ENCODE results near the gene RPTOR. TPM values are rescaled to one million over a fixed set of nuclear protein-coding genes. Genes with fewer than 3 reads are reported as not detected.

RPTOR gene
- total RNA-seq, 1 donor from 2014 or later = 18.8 TPM

DNA sequence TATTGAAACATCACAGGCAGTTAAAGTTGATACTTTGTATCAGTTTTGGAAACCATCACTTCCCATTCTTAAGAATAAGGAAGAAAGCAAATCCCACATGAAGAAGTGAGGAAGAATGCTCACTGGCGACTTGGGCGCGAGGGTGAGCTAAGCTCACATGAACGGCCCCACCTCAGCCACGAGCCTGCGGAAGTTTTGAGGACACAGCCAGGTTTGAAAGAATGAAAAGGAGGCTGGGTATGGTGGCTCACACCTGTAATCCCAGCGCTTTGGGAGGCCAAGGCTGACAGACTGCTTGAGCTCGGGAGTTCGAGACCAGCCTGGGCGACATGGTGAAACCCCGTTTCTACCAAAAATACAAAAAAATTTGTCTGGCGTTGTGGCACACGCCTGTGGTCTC, 336.7 kb downstream of the RPTOR start:
- no peak for ATAC-seq
- no peak for DNase-seq (ENCODE audit: low spot score)

DNA sequence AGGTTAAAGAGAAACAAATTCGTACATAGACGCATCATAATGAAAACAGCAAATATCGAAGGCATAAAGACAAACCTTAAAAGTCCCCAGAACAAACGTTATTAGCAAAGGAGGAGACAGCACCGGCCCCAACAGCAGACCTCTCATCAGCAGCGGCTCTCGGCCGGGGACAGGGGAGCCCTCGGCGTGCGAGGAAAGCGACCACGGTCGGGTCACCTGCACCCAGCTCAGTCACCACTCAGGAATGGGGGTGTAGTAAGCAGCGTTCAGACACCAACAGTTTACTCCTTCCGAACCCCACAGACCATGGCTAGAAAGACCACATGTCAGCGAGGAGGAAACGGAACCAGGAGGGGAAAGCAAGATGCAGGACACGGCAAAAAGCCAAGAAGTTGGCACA, 337.7 kb downstream of the RPTOR start:
- ATAC-seq (no peak), DNase-seq (ENCODE audit: low spot score) (no peak)

DNA sequence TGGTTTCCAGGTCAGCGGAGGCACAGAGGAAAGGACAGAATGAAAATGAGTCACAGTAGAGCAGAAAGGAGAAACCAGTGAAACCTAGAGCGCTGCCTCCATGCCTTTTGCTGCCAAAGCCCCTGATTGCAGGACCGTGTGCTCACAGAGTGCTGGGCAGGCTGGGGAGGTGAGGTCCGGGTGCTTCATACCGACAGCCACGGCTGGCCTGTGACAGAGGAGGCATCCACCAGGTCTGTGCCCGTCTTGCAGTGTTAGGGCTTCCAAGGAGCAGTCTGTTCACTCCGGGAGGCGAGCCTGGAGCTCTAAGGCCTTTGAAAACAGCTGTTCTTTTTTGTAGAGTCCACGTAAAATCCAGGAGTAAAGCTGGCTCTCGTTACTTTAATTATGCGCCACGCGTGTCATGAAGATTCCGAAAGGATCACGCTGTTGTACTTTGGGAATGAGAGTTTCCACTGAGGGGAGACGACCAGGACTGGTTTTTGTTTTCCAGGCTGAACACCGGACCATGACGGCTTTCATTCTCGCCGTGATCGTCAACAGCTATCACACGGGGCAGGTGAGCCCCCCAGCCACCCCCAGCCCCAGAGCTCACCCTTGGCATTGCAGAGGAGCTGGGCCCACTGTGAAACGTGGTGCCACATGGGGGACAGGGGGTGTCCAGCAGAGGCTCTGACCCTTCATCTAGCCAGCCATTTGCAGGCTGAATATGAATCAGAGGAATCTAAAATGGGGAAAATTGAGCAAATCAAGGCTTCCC, 338.5 kb downstream of the RPTOR start:
- DNase-seq (ENCODE audit: low spot score) (no peak), ATAC-seq (no peak)

DNA sequence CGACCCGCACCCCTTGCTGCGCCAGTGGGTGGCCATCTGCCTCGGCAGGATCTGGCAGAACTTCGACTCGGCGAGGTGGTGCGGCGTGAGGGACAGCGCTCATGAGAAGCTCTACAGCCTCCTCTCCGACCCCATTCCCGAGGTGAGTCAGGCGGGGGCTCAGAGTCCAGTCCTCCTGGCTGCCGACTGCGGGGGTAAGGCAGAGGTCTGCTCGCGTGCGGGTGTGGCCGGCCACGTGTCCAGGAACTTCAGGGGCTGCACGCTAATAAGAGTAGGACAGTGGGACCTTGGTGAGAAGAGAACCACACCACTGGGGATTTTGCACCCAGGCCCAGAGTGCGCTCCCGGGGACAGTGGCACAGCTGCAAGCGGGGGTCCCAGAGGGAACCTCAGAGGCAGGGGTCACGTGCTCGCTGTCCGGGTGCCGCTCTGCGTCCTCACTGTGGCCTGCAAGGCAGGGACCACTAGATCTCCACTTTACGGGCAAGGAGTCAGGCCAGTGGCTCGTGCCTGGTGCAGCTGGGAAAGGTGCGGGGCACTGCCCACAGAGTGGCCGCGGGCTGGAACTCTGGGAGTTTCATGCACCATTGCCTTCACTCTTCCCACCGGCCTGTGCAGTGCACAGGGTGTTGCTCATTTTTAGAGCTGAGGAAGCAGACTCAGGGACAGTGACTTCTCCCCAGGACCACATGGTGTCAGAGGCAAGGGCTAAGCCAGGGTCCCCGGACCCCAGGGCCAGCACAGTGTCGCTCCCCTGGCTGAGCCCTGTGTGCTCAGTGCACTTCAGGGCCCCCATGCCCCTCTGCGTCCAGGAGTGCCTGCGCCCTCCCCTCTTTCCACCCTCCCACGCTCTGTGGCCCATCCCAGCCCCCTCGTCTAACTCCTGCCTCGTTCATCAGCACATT, 339.4 kb downstream of the RPTOR start:
- DNase-seq (ENCODE audit: low spot score) = no peak
- ATAC-seq = no peak

DNA sequence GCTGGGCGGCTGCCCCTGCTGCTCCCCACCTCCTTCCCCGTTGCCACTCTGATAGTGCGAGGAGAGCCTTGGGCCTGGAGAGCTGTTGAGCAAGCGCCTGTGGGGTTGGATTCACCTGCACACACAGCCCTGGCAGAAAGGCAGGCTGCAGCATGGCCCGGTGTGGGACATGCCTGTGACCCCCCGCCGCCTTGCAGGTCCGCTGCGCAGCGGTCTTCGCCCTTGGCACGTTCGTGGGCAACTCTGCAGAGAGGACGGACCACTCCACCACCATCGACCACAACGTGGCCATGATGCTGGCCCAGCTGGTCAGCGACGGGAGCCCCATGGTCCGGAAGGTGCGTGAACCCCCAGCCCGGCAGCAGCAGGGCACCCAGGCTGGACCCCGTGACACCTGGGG, 340.2 kb downstream of the RPTOR start:
- ATAC-seq = no peak
- no peak for DNase-seq (ENCODE audit: low spot score)

DNA sequence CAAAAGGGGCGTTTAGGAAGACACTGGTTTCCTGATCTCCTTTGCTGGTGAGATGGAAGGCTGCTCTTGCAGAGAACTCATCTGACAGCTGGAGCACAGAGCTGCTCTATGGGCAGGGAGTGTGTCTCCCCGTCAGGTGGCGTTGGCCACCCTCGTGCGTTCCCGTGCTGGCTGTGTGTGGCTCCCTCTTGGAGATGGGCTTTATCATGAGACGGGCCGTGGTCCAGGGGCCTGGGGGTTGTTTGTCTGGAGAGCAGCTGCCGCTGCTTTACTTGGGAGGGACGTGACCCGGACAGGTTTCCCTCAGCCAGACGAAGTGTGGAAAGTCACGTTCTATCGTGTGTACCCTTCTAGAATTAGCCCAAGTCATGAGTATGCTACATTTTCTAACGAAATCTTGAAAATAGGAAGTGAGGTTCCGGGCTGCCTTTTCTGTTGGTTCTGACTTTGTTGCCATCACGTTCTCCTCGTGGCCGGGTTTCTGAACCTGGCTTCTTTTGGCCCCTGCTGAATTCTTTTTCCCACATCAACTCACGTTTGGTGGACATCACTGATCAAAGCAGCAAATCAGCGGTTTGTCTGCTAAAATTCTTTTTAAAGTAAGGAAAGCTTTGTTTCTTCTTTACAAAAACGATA, 341.4 kb downstream of the RPTOR start:
- ATAC-seq (no peak), DNase-seq (ENCODE audit: low spot score) (no peak)

DNA sequence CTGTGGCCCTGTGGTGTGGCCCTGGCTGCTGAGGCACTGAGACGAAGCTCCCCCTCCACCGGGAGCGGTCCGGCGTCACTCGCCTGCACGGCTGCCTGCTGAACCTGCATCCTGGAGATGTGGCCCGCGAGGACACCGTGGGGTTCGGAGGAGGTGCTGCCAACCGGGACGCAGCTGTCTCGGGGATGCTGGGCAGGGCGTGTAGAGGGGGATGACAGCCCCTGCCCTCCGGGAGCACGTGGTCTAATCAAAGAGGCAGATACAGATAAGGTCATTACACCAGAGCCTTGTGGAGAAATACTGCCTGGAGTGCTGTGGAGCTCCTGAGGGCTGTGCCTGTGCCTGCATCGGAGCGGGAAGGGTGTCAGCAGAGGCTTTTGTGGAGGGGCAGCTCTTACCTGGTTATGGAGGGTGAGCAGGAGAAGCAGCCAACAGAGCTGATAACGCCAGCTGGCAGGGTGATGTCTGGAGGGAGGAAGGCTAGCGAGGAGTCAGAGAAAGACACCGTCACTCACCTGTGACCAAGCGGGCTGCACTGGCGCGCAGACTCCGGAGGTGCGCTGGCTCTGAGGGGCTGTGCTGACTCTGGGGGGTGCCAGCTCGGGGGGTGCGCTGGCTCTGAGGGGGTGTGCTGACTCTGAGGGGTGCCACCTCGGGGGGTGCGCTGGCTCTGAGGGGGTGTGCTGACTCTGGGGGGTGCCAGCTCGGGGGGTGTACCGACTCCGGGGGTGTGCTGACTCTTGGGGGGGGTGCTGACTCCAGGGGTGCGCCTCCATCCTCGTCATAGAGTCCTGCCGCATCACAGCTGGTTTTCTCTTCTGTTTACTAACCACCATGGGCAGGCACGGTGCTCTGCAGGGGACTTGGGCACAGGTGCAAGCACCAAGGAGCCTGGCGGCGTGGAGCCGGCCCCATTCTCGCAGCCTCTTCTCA, 342.3 kb downstream of the RPTOR start:
- ATAC-seq (no peak), DNase-seq (ENCODE audit: low spot score) (no peak)

DNA sequence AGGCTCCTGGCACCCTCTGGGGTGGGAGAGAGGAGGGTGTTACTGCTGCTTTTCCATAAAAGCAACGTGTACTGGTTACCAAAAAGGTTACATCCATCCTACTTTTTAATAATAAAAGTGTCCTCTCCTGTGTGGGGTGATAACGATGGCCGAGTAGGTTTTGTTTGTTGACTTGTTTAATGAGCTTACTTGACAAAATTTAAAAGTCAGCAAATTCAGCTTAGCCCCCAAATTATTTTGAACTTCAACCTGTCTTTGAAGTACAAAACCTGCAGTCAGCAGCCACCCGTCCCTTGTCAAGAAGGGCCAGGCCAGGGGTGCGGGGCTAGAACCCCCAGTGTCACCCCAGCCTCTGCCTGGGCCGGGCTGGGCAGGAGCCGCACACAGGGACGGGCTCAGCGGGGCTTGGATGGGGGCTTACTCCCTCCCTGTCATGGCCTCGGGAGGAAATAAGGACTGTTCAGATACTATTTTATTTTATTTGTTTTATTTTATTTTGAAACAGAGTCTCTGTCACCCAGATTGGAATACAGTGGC, 343.1 kb downstream of the RPTOR start:
- ATAC-seq (no peak), DNase-seq (ENCODE audit: low spot score) (no peak)

DNA sequence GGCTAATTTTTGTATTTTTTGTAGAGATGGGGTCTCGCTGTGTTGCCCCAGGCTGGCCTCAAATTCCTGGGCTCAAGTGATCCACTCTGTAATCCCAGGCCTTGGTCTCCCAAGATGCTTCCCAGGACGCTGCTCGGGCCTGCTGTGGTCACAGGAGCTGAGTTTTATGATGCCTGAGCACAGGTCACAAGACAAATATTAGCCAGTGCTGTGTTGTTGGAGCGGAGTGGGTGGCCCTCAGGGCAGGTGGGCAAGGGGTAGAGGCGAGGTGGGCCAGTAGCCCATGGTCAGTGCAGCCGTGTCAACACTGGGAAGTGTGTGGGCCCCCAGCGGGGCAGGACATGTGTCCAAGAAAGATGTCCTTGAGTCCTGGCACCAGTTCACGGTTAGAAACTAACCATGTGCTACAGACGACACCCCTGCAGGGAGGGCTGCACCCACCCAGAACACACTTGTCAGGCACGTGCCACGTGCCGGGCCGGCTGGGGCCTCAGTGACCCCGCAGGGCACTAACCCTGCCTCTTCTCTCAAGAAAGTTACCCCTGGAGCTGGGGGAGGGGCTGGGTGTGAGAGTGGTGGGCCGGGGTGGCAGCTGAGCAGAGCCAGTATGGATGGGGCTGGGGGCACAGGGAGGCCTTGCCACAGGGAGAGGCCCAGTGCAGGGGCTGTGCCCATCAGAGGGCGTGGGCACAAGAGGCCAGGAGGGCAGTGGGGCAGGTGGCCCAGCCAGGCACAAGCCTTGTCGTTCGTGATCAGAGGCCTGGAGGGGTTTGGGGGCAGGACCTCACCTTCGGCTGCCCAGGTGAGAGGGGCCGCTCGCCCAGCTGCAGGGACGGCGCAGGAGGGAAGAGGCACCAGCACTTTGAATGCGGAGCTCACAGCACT, 343.9 kb downstream of the RPTOR start:
- DNase-seq (ENCODE audit: low spot score) (no peak), ATAC-seq (no peak)

DNA sequence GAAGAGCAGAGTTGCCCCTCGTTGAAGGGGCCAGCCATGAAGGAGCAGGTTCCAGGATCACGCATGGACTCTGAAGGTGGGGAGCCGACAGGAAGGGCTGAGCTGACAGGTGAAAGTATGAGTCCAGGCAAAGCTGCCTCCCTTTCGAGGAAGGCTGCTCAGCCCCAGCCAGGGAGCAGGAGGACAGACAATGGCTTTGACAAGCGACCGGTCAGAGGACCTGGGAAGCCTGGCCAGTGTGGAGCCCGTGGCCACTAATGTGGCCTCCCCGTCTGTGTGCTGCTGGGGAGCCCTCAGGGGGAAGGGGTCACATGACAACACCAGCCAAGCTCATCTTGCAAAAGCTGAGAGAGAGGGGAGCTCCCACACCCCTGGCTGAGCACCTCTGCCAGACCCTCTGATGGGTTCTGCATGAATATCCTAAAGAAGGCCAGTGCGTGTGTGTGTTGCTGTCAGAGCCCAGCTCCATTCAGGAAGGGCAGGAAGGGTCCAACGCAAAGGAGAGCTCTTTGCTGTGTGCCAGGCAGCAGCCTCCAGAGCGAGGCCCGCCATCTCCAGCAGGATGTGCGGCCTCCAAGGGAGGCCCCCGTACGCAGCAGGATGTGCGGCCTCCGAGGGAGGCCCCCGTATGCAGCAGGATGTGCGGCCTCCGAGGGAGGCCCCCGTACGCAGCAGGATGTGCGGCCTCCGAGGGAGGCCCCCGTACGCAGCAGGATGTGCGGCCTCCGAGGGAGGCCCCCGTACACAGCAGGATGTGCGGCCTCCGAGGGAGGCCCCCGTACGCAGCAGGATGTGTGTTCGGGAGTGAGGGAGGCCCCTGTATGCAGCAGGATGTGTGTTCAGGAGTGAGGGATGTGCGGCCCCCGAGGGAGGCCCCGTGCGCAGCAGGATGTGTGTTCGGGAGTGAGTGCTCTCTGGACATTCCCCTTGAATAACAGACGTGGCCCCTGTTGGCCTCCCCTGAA, 344.9 kb downstream of the RPTOR start:
- DNase-seq (ENCODE audit: low spot score) = no peak

DNA sequence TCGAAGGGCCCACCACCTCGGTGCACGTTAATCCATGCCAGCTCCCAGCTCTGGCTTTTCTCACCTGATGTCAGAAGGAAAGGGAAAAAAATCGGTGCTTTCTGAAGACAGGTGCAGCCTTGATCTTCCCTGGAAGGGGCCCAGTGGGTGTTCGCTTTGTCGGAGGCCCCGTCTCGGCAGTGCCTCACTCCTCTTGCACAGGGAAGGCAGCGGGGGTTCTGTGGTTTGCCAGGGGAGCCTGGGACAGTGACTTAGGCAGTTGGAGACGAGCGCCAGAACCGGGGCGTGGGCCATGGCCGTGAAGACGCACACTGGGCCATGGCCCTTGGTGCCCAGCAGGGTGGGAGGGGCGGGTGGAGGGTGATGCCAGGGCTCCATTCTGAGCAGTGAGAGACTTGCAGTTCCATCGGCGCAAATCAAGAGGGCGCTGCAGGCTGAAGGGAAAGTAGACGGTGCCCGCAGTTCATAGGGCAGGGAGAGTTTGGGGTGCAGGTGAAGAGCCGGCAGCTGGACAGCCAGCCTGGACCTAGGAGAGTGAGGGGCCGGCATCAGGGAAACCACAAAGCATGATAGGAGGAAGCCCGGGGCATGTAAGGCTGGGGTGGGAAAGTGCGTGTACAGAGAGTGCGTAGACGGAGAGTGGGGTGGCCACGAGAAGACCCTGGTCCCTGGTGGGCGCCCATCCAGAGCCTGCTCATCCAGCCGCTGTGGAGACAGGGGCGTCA, 345.7 kb downstream of the RPTOR start:
- no peak for DNase-seq (ENCODE audit: low spot score)
- ATAC-seq = no peak

More for the DNA sequence above, 344.9 kb downstream of the RPTOR start:
- no peak for ATAC-seq

DNA sequence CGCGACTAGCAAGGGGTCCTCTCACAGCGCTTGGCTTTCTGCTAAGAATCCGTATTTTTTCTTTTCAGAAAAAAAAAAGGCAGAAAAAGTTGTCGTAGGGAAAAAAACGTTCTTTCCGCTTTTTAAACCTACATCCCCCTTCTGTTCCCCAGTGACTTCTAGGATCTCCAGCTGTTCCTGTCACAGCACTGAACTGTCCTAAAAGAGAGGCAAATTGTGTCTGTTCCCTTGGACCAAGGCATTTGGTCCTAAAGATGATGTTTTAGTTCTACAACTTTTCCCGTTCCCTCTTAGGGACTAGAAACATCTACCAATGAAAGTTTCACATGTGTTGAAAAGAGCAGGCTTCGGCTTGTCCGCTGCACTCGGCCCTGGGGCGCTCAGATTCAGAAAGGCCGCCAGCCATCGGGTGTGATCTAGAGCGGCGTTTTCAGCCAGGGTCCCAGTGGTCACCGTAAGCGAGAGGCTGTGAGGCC, 346.3 kb downstream of the RPTOR start:
- ATAC-seq = no peak
- DNase-seq (ENCODE audit: low spot score) = no peak

DNA sequence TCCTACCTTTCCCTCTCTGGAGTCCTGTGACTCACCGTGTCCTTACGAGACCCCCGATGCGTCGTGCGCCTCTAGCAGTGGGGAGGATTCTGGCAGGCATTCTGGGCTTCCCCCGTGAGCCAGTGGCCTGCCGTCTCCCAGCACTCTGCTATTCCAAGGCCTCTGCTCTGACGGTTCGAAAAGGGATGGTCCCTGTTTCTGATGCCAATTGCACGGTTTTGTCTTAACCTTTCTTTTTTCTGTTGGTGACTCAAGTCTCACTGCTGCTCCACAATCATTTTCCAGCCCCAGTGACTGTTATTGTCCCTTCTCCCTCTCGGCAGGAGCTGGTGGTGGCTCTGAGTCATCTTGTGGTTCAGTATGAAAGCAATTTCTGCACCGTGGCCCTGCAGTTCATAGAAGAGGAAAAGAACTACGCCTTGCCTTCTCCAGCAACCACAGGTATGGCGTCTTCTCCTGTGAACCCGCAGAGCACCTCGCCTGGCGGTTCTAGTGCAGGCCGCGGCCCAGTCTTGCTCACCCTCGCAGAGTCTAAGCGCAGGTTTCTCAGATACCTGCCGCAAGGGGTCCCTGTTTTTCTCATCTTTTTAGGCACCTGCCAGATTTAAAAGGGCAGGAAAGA, 346.9 kb downstream of the RPTOR start:
- DNase-seq (ENCODE audit: low spot score) = no peak

DNA sequence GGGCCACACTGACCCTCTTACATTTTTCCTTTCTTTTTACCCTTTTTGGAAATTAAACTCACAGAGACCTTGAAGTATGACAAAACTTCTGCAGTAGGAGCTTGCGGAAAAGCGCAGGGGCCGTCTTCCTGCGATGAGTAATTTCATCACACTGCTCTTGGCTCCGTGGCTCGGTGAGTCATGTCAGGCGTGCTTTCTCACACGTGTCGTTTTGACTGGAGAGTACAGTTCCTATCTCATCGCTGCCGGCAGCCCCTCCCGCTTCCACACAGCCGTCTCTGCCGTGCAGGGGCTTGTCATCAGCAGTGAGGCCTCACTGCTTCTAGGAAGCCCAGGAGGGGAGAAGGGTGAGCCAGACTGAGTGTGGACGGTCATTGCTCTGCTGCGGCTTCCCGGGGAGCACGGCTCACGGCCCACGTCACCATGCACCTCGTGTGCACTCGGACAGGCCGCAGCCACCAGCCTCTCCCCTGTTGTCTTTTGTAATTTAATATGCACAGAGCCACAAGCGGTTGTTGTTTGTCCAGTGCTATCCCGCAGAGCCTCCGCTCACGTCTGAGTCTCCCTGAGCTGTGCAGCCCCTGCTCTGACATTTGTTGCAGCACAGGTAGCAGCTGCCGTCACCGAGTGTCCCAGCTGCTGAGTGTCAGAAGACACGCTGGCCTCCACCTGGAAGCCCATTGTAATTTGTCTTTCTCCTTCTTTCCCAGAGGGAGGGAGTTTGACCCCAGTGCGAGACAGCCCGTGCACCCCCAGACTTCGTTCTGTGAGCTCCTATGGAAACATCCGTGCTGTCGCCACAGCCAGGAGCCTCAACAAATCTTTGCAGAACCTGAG, 347.6 kb downstream of the RPTOR start:
- ATAC-seq = no peak

More for the DNA sequence above, 346.9 kb downstream of the RPTOR start:
- ATAC-seq = no peak

DNA sequence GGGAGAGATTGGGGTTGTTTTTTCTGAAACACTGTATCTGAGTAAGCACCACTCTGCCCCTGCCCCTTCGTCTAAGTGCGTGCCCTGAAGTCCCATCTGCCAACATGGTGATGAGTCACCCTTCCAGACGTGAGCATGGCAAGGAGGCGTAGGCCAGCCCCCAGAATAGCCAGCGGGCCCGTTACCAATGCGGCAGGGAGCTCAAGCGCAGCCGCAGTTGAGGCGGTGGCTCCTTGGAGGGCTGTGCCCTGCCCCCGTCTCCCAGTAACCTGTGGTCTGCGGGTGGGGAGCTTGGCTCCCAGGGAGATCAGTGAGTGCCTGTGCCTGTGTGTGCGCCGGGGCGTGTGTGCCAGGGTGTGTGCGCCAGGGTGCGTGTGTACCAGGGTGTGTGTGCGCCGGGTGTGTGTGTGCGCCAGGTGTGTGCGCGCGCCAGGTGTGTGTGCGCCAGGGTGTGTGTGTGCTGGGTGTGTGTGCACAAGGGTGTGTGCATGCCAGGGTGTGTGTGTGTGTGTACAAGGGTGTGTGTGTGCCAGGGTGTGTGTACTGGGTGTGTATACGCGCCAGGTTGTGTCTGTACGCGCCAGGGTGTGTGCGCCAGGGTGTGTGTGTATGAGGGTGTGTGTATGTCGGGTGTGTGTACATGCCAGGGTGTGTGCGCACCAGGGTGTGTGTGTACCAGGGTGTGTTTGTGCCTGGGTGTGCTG, 348.4 kb downstream of the RPTOR start:
- DNase-seq (ENCODE audit: low spot score) (no peak), ATAC-seq (no peak)

More for the DNA sequence above, 347.6 kb downstream of the RPTOR start:
- DNase-seq (ENCODE audit: low spot score) = no peak
